Measurements from ENCODE around the gene EMP3. TPM values are rescaled to one million over a fixed set of nuclear protein-coding genes. Genes with fewer than 3 reads are reported as not detected.

EMP3 gene
- total RNA-seq, 1 donor from 2014 or later: 55.2 TPM

DNA sequence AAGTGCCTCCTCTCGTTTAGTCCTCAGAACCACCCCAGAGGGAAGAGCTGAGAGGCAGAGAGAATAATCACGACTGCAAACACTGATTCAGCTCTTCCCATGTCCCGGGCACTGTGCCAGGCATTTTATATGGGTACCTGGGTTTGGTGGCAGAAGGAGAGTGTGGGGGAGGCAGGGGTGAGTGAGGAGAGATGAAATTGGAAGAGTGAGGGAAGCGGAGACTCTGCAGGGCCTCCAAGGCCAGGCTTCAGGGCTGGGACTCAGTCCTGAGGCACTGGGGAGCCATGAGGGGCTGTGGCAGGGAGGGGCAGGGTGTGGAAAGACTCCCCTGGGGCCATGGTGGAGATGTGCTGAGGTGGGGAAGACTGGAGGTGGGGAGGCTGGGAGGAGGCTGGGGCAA, 47.6 kb downstream of the EMP3 start:
- H3K4me1 ChIP-seq: no peaks in the 10 kb centered on the region
- no peaks in the 10 kb centered on the region for H3K9me3 ChIP-seq
- H3K36me3 ChIP-seq: no peaks in the 10 kb centered on the region
- TF ChIP-seq, protein P1, sequence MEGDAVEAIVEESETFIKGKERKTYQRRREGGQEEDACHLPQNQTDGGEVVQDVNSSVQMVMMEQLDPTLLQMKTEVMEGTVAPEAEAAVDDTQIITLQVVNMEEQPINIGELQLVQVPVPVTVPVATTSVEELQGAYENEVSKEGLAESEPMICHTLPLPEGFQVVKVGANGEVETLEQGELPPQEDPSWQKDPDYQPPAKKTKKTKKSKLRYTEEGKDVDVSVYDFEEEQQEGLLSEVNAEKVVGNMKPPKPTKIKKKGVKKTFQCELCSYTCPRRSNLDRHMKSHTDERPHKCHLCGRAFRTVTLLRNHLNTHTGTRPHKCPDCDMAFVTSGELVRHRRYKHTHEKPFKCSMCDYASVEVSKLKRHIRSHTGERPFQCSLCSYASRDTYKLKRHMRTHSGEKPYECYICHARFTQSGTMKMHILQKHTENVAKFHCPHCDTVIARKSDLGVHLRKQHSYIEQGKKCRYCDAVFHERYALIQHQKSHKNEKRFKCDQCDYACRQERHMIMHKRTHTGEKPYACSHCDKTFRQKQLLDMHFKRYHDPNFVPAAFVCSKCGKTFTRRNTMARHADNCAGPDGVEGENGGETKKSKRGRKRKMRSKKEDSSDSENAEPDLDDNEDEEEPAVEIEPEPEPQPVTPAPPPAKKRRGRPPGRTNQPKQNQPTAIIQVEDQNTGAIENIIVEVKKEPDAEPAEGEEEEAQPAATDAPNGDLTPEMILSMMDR (IDR thresholded peaks at IDR 0.05): no peak
- no peak for TF ChIP-seq POLR2AphosphoS5 (IDR thresholded peaks at IDR 0.05; ENCODE audit: insufficient read depth in 1 of 2, low read depth in 1 of 2)
- TF ChIP-seq POLR2A (IDR thresholded peaks at IDR 0.05): no peak
- H3K27ac ChIP-seq: no peak overlapping the region
- no peak for DNase-seq (ENCODE audit: extremely low spot score in 2 of 2)
- no peak overlapping the region for H3K4me3 ChIP-seq
- intact Hi-C loops (cut with DNase I): no loop called here
- no peaks in the 10 kb centered on the region for H3K27me3 ChIP-seq

DNA sequence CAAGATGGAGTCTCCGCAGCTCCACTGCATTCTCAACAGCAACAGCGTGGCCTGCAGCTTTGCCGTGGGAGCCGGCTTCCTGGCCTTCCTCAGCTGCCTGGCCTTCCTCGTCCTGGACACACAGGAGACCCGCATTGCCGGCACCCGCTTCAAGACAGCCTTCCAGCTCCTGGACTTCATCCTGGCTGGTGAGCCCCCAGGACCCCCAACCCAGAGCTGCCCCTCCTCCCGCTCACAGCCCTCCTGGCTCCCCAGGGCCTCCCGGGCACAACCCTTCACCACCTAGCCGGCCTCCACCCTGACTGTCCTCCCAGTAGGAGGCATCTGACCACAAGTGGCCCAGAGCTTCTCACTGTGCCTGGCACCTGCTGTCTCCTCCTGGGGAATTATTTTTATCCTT, 48.2 kb downstream of the EMP3 start:
- no peaks in the 10 kb centered on the region for H3K36me3 ChIP-seq
- DNase-seq (ENCODE audit: extremely low spot score in 2 of 2): no peak
- H3K27me3 ChIP-seq: no peaks in the 10 kb centered on the region
- no peak overlapping the region for H3K27ac ChIP-seq
- no peaks in the 10 kb centered on the region for H3K4me1 ChIP-seq
- H3K9me3 ChIP-seq: no peaks in the 10 kb centered on the region
- TF ChIP-seq, protein P1 (IDR thresholded peaks at IDR 0.05): no peak
- TF ChIP-seq POLR2A (IDR thresholded peaks at IDR 0.05) (no peak), POLR2AphosphoS5 (IDR thresholded peaks at IDR 0.05; ENCODE audit: insufficient read depth in 1 of 2, low read depth in 1 of 2) (no peak)
- H3K4me3 ChIP-seq: no peak overlapping the region
- intact Hi-C loops (cut with DNase I): no loop called here

DNA sequence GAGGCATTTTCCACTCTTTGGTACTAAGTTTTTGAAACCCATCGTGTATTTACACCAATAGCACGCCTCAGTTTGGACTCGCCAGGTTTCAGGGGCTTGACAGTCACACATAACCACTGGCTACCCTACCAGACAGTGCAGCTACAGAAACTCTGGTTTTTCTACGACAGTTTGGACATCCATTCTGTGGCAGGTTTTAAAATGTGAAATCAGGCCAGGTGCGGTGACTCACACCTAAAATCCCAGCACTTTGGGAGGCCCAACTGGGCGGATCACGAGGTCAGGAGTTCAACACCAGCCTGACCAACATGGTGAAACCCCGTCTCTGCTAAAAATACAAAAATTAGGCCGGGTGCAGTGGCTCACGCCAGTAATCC, 52.8 kb downstream of the EMP3 start:
- intact Hi-C loops (cut with DNase I): no loop called here
- Histone ChIP-seq H3K36me3 (peaks cover 0 to 12% of the 10 kb centered on the region in 2 donors), H3K27ac (no peak overlapping the region), H3K4me3 (no peak overlapping the region), H3K27me3 (no peaks in the 10 kb centered on the region), H3K4me1 (no peaks in the 10 kb centered on the region), H3K9me3 (no peaks in the 10 kb centered on the region)
- TF ChIP-seq POLR2AphosphoS5 (IDR thresholded peaks at IDR 0.05; ENCODE audit: insufficient read depth in 1 of 2, low read depth in 1 of 2) (no peak), POLR2A (IDR thresholded peaks at IDR 0.05) (no peak)
- TF ChIP-seq, protein P1 (IDR thresholded peaks at IDR 0.05): no peak
- DNase-seq (ENCODE audit: extremely low spot score in 2 of 2): no peak

DNA sequence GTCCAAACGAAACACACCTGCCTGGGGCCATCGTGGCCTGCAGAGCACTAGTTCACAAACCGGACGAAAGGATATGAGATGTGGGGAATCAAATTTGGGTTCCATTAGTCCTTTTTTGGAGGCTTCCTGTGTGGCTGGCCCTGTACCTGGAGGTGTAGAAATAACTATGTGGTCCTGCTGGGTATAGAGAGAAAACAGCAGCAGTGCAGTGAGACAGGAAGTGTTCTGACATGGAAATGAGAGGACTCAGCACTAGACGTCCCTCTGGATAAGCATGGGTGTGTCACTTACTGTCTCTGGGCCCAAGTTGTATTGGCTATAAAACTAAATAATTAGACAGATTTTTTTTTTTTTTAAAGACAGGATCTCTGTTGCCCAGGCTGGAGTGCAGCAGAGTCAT, 53.7 kb downstream of the EMP3 start:
- Histone ChIP-seq H3K9me3 (no peaks in the 10 kb centered on the region), H3K27me3 (no peaks in the 10 kb centered on the region), H3K27ac (no peak overlapping the region), H3K36me3 (peaks cover 0 to 21% of the 10 kb centered on the region in 2 donors), H3K4me3 (no peak overlapping the region), H3K4me1 (no peaks in the 10 kb centered on the region)
- DNase-seq (ENCODE audit: extremely low spot score in 2 of 2): no peak
- TF ChIP-seq POLR2AphosphoS5 (IDR thresholded peaks at IDR 0.05; ENCODE audit: insufficient read depth in 1 of 2, low read depth in 1 of 2) (no peak), POLR2A (IDR thresholded peaks at IDR 0.05) (no peak)
- TF ChIP-seq, protein P1 (IDR thresholded peaks at IDR 0.05): no peak
- intact Hi-C loops (cut with DNase I): no loop called here

Other genes starting within 250 kb of the EMP3 start
- gene PLA2G4C, start 214.7 kb upstream of the EMP3 start, total RNA-seq: 7.1 TPM
- 10.8 TPM for gene LIG1, start 155.2 kb upstream of the EMP3 start, total RNA-seq
- 5.4 TPM for gene ZSWIM9, start 154.9 kb upstream of the EMP3 start, total RNA-seq
- 31.9 TPM for gene CARD8, start 69.6 kb upstream of the EMP3 start, total RNA-seq
- gene ZNF114, start 55.5 kb upstream of the EMP3 start, total RNA-seq: not detected
- gene TMEM143, start 38.4 kb downstream of the EMP3 start, total RNA-seq: 3.2 TPM
- not detected for gene SYNGR4, start 38.8 kb downstream of the EMP3 start, total RNA-seq
- gene KDELR1, start 66.0 kb downstream of the EMP3 start, total RNA-seq: 90.8 TPM
- gene GRIN2D, start 68.1 kb downstream of the EMP3 start, total RNA-seq: not detected
- gene GRWD1, start 120.4 kb downstream of the EMP3 start, total RNA-seq: 20.4 TPM
- 3.7 TPM for gene KCNJ14, start 130.0 kb downstream of the EMP3 start, total RNA-seq
- gene CYTH2, start 143.8 kb downstream of the EMP3 start, total RNA-seq: 87.2 TPM
- gene LMTK3, start 186.3 kb downstream of the EMP3 start, total RNA-seq: 1.7 TPM
- 43.0 TPM for gene SULT2B1, start 226.6 kb downstream of the EMP3 start, total RNA-seq

Data from vagina (tissue), 2 donors.